Transverse colon (tissue), 4 donors: Measurements from ENCODE around the gene B3GALT5. TPM values are rescaled to one million over a fixed set of nuclear protein-coding genes. Genes with fewer than 3 reads are reported as not detected.

Source experiments
- DNase-seq: peaks from one replicate; pipeline ENCODE4 v3.0.0-alpha.2; 2019
- H3K27ac ChIP-seq, 4 donors: fragments of 200-600 bp; sonication (generic); 2 replicates each; pipeline ENCODE4 v1.5.1; 2016 to 2018; ENCODE audit warnings: inconsistent platforms in 4 of 4
- H3K27me3 ChIP-seq: fragments of 200-600 bp; sonication (generic); 2 replicates; pipeline ENCODE4 v1.5.1; 2017; ENCODE audit warnings: inconsistent platforms
- H3K36me3 ChIP-seq, 4 donors: fragments of 200-600 bp; sonication (generic); 2 replicates each; pipeline ENCODE4 v1.5.1; 2017 to 2019; ENCODE audit warnings: inconsistent platforms in 4 of 4
- H3K4me1 ChIP-seq, 4 donors: fragments of 200-600 bp; sonication (generic); 2 replicates each; pipeline ENCODE4 v1.5.1; 2017 to 2020; ENCODE audit warnings: inconsistent platforms in 4 of 4
- H3K4me3 ChIP-seq, 4 donors: fragments of 200-600 bp; sonication (generic); 1 replicate in 1 of 4; 2 replicates in 3 of 4; pipeline versions ENCODE4 v1.5.1 to v1.6.1; 2017 to 2019; ENCODE audit warnings: inconsistent platforms in 4 of 4
- H3K9me3 ChIP-seq, 2 donors: fragments of 200-600 bp; sonication (generic); 2 replicates each; pipeline ENCODE4 v1.5.1; 2017 to 2019; ENCODE audit warnings: inconsistent platforms in 2 of 2
- EP300 ChIP-seq: sonication (generic); formaldehyde crosslinking; IDR thresholded peaks from one replicate; pipeline ENCODE4 v1.6.1; 2017; ENCODE audit warnings: antibody characterized with exemption, low read depth
- POLR2A ChIP-seq: fragments of 450-650 bp; IDR thresholded peaks from one replicate; pipeline ENCODE4 v1.6.1; 2016; ENCODE audit warnings: antibody characterized with exemption, mild to moderate bottlenecking, moderate library complexity
- POLR2AphosphoS5 ChIP-seq, 3 donors: sonication (generic); formaldehyde crosslinking; IDR thresholded peaks; one replicate each; pipeline ENCODE4 v1.6.1; 2016; ENCODE audit warnings: antibody characterized with exemption in 3 of 3
- WGBS, 2 donors: methylation state at CpG; one replicate each; pipeline ENCODE4 v1.1.5; 2018; ENCODE audit warnings: low coverage in 1 of 2; 5-methylcytosine and 5-hydroxymethylcytosine counted together
- in situ Hi-C, 4 donors: fragments of 200-750 bp; cut with MboI; loops; one replicate each; pipeline versions ENCODE4 v1.15.0 to v1.15.1; 2017; ENCODE audit warnings: low sequenced_read_pairs in 3 of 4, low pct_ligation_motif_present in 1 of 4, low pct_unique_long_range_greater_than_20kb in 1 of 4
- intact Hi-C: fragments of 100-400 bp; cut with DNase I; formaldehyde crosslinking; loops from one replicate; pipeline ENCODE4 v1.15.1; 2023; ENCODE audit warnings: low total_unique reads
- total RNA-seq, 4 donors: library from RNA; depleted of rRNA; stranded (reverse); fragments of >200 nt; gene quantifications; one replicate each; pipeline ENCODE4 v1.1.0, GENCODE V29; 2016
- TF ChIP-seq, protein P1 (sequence below), 5 experiments: fragments of 200-600 bp in 3 of 5; fragments of 450-650 bp in 2 of 5; sonication (generic) in 3 of 5; IDR thresholded peaks; 1 replicate in 2 of 5; 2 replicates in 3 of 5; pipeline ENCODE4 v1.5.1; 2016 to 2017; ENCODE audit warnings: antibody characterized with exemption in 5 of 5, inconsistent platforms in 3 of 5, mild to moderate bottlenecking in 2 of 5, moderate library complexity in 1 of 5

Gene B3GALT5
- total RNA-seq, 4 donors from 2014 or later: 31.4 to 81.9 (median 44.0) TPM

DNA sequence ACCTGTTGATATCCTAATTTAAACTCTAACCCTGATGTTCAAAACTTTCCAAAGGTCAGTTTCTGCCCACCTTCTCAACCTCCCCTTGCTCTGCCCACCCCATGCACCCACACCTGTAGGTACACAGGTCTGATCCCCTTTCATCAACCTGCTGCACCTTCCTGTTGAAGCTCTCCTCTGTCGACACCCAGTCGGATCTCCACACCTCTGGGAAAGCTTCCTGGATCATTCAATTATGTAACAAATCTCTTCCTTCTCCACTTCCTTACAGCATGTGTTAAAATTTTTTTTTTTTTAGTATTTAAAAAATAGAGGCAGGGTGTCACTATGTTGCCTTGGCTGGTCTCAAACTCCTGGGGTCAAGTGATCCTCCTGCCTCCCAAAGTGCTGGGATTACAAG lies 87.6 kb downstream of the B3GALT5 start:
- H3K36me3 ChIP-seq: no peaks in the 10 kb centered on the region
- H3K9me3 ChIP-seq: peaks cover 0 to 7% of the 10 kb centered on the region in 2 donors
- in situ Hi-C loops: no loop called here
- H3K27me3 ChIP-seq: no peaks in the 10 kb centered on the region
- H3K27ac ChIP-seq: no peak overlapping the region
- H3K4me1 ChIP-seq: peaks cover 0 to 3% (median 0%) of the 10 kb centered on the region in 4 donors
- WGBS, 2 donors: 41 to 58% methylated on average over 2 of the region's 2 CpGs
- no peak for TF ChIP-seq POLR2AphosphoS5 (IDR thresholded peaks at IDR 0.05)
- no peak for TF ChIP-seq EP300
- TF ChIP-seq POLR2A: no peak
- TF ChIP-seq, protein P1, sequence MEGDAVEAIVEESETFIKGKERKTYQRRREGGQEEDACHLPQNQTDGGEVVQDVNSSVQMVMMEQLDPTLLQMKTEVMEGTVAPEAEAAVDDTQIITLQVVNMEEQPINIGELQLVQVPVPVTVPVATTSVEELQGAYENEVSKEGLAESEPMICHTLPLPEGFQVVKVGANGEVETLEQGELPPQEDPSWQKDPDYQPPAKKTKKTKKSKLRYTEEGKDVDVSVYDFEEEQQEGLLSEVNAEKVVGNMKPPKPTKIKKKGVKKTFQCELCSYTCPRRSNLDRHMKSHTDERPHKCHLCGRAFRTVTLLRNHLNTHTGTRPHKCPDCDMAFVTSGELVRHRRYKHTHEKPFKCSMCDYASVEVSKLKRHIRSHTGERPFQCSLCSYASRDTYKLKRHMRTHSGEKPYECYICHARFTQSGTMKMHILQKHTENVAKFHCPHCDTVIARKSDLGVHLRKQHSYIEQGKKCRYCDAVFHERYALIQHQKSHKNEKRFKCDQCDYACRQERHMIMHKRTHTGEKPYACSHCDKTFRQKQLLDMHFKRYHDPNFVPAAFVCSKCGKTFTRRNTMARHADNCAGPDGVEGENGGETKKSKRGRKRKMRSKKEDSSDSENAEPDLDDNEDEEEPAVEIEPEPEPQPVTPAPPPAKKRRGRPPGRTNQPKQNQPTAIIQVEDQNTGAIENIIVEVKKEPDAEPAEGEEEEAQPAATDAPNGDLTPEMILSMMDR (IDR thresholded peaks at IDR 0.05): no peak
- intact Hi-C loops: no loop called here
- DNase-seq: no peak
- no peak overlapping the region for H3K4me3 ChIP-seq

DNA sequence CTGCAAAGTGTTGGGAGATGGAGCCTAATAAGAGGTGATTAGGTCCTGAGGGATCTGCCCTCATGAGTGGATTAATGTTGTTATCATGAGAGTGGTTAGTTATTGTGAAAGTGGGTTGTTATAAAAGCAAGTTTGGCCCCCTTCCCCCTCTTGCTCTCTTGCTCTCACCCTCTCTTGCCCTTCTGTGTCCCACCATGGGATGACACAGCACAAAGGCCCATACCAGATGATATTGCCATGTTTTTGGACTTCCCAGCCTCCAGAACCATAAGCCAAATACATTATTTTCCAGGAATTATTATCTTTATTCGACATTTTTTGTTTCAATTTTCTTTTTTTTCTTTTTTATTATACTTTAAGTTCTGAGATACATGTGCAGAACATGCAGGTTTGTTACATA lies 90.8 kb downstream of the B3GALT5 start:
- no peak for DNase-seq
- intact Hi-C loops: no loop called here
- H3K4me3 ChIP-seq: no peak overlapping the region
- H3K27ac ChIP-seq: no peak overlapping the region
- no peaks in the 10 kb centered on the region for H3K4me1 ChIP-seq
- TF ChIP-seq POLR2A: no peak
- TF ChIP-seq POLR2AphosphoS5 (IDR thresholded peaks at IDR 0.05): no peak
- TF ChIP-seq EP300: no peak
- TF ChIP-seq, protein P1 (IDR thresholded peaks at IDR 0.05): no peak
- no peaks in the 10 kb centered on the region for H3K27me3 ChIP-seq
- in situ Hi-C loops: no loop called here
- 76 to 100% methylated on average over 1 of the region's 1 CpG for WGBS, 2 donors
- peaks cover 0 to 7% of the 10 kb centered on the region in 2 donors for H3K9me3 ChIP-seq
- H3K36me3 ChIP-seq: no peaks in the 10 kb centered on the region

DNA sequence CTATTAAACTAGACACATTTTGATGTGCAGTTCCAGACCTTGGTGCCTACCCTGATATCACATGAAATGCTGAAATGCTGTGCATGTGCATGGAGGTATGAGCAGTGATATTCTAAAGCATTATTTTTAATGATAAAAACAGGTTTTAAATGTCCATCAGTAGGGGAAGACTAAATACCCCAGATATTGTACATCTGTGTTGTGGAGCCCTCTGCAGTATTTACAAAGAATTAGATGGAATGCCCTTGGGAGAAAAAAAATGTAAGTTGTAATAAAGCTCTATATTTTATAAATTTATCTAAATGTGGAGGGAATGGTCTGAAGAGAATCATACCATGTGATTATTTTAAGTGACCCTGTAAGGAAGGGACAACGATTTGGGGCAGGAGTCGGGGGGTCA lies 93.1 kb downstream of the B3GALT5 start:
- no peaks in the 10 kb centered on the region for H3K36me3 ChIP-seq
- intact Hi-C loops: no loop called here
- H3K27ac ChIP-seq: no peak overlapping the region
- in situ Hi-C loops: no loop called here
- TF ChIP-seq POLR2A (no peak), POLR2AphosphoS5 (IDR thresholded peaks at IDR 0.05) (no peak)
- TF ChIP-seq, protein P1 (IDR thresholded peaks at IDR 0.05): peak in 2 of 5 experiments; percentile 2 to 8
- peaks cover 0 to 7% of the 10 kb centered on the region in 2 donors for H3K9me3 ChIP-seq
- WGBS, 2 donors: 83 to 88% methylated on average over 2 of the region's 2 CpGs
- H3K4me1 ChIP-seq: no peaks in the 10 kb centered on the region
- H3K4me3 ChIP-seq: no peak overlapping the region
- no peaks in the 10 kb centered on the region for H3K27me3 ChIP-seq
- DNase-seq: no peak

DNA sequence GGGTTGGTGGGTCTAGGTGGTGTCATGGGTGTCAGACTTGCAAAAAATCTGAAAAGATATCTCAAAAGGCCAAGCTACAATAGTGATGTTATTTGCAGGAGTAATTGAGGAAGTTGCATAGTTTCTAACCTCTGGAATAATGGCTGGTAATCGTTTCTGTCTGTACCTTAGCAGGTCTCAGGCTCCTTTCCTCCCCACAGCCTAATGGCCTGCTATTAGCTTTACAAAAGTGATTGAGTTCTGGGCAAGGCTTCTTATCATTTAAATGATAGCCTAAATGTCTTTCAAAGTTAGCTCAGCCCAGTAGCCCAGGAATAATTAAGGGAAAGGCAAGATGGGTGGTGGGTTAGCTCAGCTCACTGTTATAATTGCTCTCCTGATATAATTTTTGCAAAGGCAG lies 94.6 kb downstream of the B3GALT5 start:
- Histone ChIP-seq H3K27me3 (no peaks in the 10 kb centered on the region), H3K27ac (no peak overlapping the region), H3K36me3 (no peaks in the 10 kb centered on the region), H3K9me3 (peaks cover 0 to 7% of the 10 kb centered on the region in 2 donors), H3K4me1 (no peaks in the 10 kb centered on the region), H3K4me3 (no peak overlapping the region)
- 24% methylated on average over 1 of the region's 1 CpG; no CpG with 5 or more reads in 1 of the 2 donors for WGBS, 2 donors
- in situ Hi-C loops: no loop called here
- TF ChIP-seq POLR2AphosphoS5 (IDR thresholded peaks at IDR 0.05): no peak
- intact Hi-C loops: no loop called here
- DNase-seq: no peak

DNA sequence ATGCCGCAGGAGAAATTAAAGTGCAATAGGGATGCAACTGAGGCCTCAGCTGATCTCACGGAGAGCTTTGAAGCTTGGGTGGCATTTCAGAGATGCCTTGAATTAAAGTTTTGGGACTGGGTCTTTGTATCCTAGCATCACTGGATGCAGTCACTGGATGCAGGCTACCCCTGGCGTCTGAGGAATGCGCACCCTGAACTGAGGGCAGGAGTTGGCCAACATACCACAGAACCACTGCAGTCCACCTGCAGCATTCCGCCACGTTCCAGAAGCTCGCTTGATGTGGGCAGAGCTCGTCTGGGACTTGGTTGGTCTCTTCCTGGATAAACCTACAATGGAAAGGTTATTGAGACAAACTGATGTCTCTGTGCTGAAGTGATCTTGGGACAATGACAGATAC lies 98.1 kb downstream of the B3GALT5 start:
- no peak for TF ChIP-seq POLR2AphosphoS5 (IDR thresholded peaks at IDR 0.05)
- TF ChIP-seq, protein P1 (IDR thresholded peaks at IDR 0.05): no peak
- no peak for TF ChIP-seq POLR2A
- no peak for TF ChIP-seq EP300
- no peaks in the 10 kb centered on the region for H3K9me3 ChIP-seq
- H3K4me1 ChIP-seq: peaks cover 0 to 7% (median 0%) of the 10 kb centered on the region in 4 donors
- no peaks in the 10 kb centered on the region for H3K27me3 ChIP-seq
- WGBS, 2 donors: 89% methylated on average over 8 of the region's 8 CpGs; no CpG with 5 or more reads in 1 of the 2 donors
- no peak for DNase-seq
- no peaks in the 10 kb centered on the region for H3K36me3 ChIP-seq
- H3K4me3 ChIP-seq: no peak overlapping the region
- intact Hi-C loops: no loop called here
- in situ Hi-C loops: no loop called here
- H3K27ac ChIP-seq: no peak overlapping the region
